Renal pelvis (tissue), 4 donors: ENCODE data around the gene CLCA4. TPM values are rescaled to one million over a fixed set of nuclear protein-coding genes. Genes with fewer than 3 reads are reported as not detected.

Source experiments
- DNase-seq: peaks from one replicate; pipeline ENCODE4 v3.0.0-alpha.2; 2013
- polyA plus RNA-seq, 3 donors: library from polyadenylated mRNA; unstranded; fragments of 120-200 nt; gene quantifications; one replicate each; pipeline ENCODE4 v1.2.1, GENCODE V29; 2013; ENCODE audit not compliant: insufficient read length in 3 of 3

Gene CLCA4
- polyA plus RNA-seq, 3 donors, result not detected

- DNase-seq, result no peak
Observed at GRCh38 chr1:86523670-86524354, 23.1 kb upstream of the CLCA4 start.

GRCh38 chr1:86527306-86527705 lies 19.6 kb upstream of the CLCA4 start:
- DNase-seq, result no peak

- no peak for DNase-seq
Observed at GRCh38 chr1:86530211-86530845, 16.6 kb upstream of the CLCA4 start.

- DNase-seq, result no peak
Observed at GRCh38 chr1:86537928-86538695, 8.8 kb upstream of the CLCA4 start.

- DNase-seq, result no peak
Observed at GRCh38 chr1:86538775-86539174, 8.1 kb upstream of the CLCA4 start.

GRCh38 chr1:86541859-86542258 lies 5.0 kb upstream of the CLCA4 start:
- DNase-seq, result no peak

GRCh38 chr1:86542631-86543030 lies 4.2 kb upstream of the CLCA4 start:
- DNase-seq, result no peak

GRCh38 chr1:86548839-86549238 lies 2.0 kb downstream of the CLCA4 start:
- DNase-seq, result no peak

- no peak for DNase-seq
Observed at GRCh38 chr1:86551305-86551704, 4.4 kb downstream of the CLCA4 start.

GRCh38 chr1:86552376-86552775 lies 5.5 kb downstream of the CLCA4 start:
- DNase-seq, result no peak

GRCh38 chr1:86557739-86558138 lies 10.9 kb downstream of the CLCA4 start:
- no peak for DNase-seq

GRCh38 chr1:86563849-86564248 lies 17.0 kb downstream of the CLCA4 start:
- DNase-seq, result no peak

- DNase-seq, result no peak
Observed at GRCh38 chr1:86567341-86567740, 20.5 kb downstream of the CLCA4 start.

GRCh38 chr1:86567878-86568277 lies 21.0 kb downstream of the CLCA4 start:
- DNase-seq, result no peak

- no peak for DNase-seq
Observed at GRCh38 chr1:86573763-86574484, 27.0 kb downstream of the CLCA4 start.

GRCh38 chr1:86581231-86581630 lies 34.4 kb downstream of the CLCA4 start:
- DNase-seq, result no peak

- no peak for DNase-seq
Observed at GRCh38 chr1:86582161-86582560, 35.3 kb downstream of the CLCA4 start.

GRCh38 chr1:86583032-86583431 lies 36.2 kb downstream of the CLCA4 start:
- DNase-seq, result no peak

GRCh38 chr1:86583593-86583992 lies 36.7 kb downstream of the CLCA4 start:
- no peak for DNase-seq

GRCh38 chr1:86594284-86594770 lies 47.4 kb downstream of the CLCA4 start:
- DNase-seq, result no peak

GRCh38 chr1:86596224-86596623 lies 49.3 kb downstream of the CLCA4 start:
- DNase-seq, result no peak

GRCh38 chr1:86596741-86597290 lies 49.9 kb downstream of the CLCA4 start:
- no peak for DNase-seq
